ENCODE data around the gene VWF.

VWF gene

GRCh38 chr12:6065131-6065862 is 59.2 kb downstream of the VWF start:
- no peak for FAIRE-seq
- DNase-seq (ENCODE audit: extremely low spot score, insufficient read length, low read depth) = no peak

GRCh38 chr12:6062757-6063735 is 61.4 kb downstream of the VWF start:
- DNase-seq (ENCODE audit: extremely low spot score, insufficient read length, low read depth) (peak; percentile 30), FAIRE-seq (peak; percentile 62)

GRCh38 chr12:6062395-6062756 is 62.1 kb downstream of the VWF start:
- DNase-seq (ENCODE audit: extremely low spot score, insufficient read length, low read depth) = no peak
- no peak for FAIRE-seq

GRCh38 chr12:6061660-6062059 is 62.8 kb downstream of the VWF start:
- DNase-seq (ENCODE audit: extremely low spot score, insufficient read length, low read depth) (no peak), FAIRE-seq (no peak)

- DNase-seq (ENCODE audit: extremely low spot score, insufficient read length, low read depth) = no peak
- FAIRE-seq = no peak
Observed at GRCh38 chr12:6059860-6060565, 64.5 kb downstream of the VWF start.

- DNase-seq (ENCODE audit: extremely low spot score, insufficient read length, low read depth) = no peak
- no peak for FAIRE-seq
Observed at GRCh38 chr12:6059221-6059620, 65.2 kb downstream of the VWF start.

- no peak for FAIRE-seq
Observed at GRCh38 chr12:6058481-6059161, 65.8 kb downstream of the VWF start.

GRCh38 chr12:6057700-6058099 is 66.8 kb downstream of the VWF start:
- FAIRE-seq (no peak), DNase-seq (ENCODE audit: extremely low spot score, insufficient read length, low read depth) (no peak)

More at GRCh38 chr12:6058481-6059161, 65.8 kb downstream of the VWF start:
- DNase-seq (ENCODE audit: extremely low spot score, insufficient read length, low read depth) = no peak

GRCh38 chr12:6056406-6057240 is 67.8 kb downstream of the VWF start:
- DNase-seq (ENCODE audit: extremely low spot score, insufficient read length, low read depth) = no peak
- no peak for FAIRE-seq

GRCh38 chr12:6053541-6053940 is 70.9 kb downstream of the VWF start:
- no peak for DNase-seq (ENCODE audit: extremely low spot score, insufficient read length, low read depth)
- no peak for FAIRE-seq

GRCh38 chr12:6052940-6053329 is 71.5 kb downstream of the VWF start:
- DNase-seq (ENCODE audit: extremely low spot score, insufficient read length, low read depth) = no peak
- FAIRE-seq = no peak

GRCh38 chr12:6052206-6052939 is 72.1 kb downstream of the VWF start:
- FAIRE-seq = no peak
- DNase-seq (ENCODE audit: extremely low spot score, insufficient read length, low read depth) = no peak

GRCh38 chr12:6049992-6050391 is 74.5 kb downstream of the VWF start:
- FAIRE-seq = no peak

GRCh38 chr12:6049587-6049986 is 74.9 kb downstream of the VWF start:
- DNase-seq (ENCODE audit: extremely low spot score, insufficient read length, low read depth) (no peak), FAIRE-seq (no peak)

More at GRCh38 chr12:6049992-6050391, 74.5 kb downstream of the VWF start:
- no peak for DNase-seq (ENCODE audit: extremely low spot score, insufficient read length, low read depth)

GRCh38 chr12:6047249-6048237 is 76.9 kb downstream of the VWF start:
- no peak for DNase-seq (ENCODE audit: extremely low spot score, insufficient read length, low read depth)
- no peak for FAIRE-seq

GRCh38 chr12:6046511-6047180 is 77.8 kb downstream of the VWF start:
- FAIRE-seq = no peak
- DNase-seq (ENCODE audit: extremely low spot score, insufficient read length, low read depth) = no peak

- FAIRE-seq (no peak), DNase-seq (ENCODE audit: extremely low spot score, insufficient read length, low read depth) (no peak)
Observed at GRCh38 chr12:6045438-6045837, 79.0 kb downstream of the VWF start.

Measured in GM18507 (cell line).